Hematopoietic multipotent progenitor cell (in vitro differentiated cells): ENCODE results near the gene C4orf50. TPM values are rescaled to one million over a fixed set of nuclear protein-coding genes. Genes with fewer than 3 reads are reported as not detected.
"Not testable (repeated sequence)": the region's sequence is repeated elsewhere in the genome, so short reads cannot be mapped to it uniquely, and the experiment has no call there.

ENCODE experiments used
- DNase-seq, 3 donors: peaks; one replicate each; pipeline ENCODE4 v3.0.0-alpha.2; 2011 to 2015; ENCODE audit warnings: low read depth in 2 of 3, low spot score in 2 of 3
- total RNA-seq: library from RNA; depleted of rRNA; stranded (reverse); fragments of >200 nt; gene quantifications from one replicate; pipeline ENCODE4 v1.2.3, GENCODE V29; 2012

C4orf50 gene
- total RNA-seq, 1 donor, result under 0.01 TPM

DNA sequence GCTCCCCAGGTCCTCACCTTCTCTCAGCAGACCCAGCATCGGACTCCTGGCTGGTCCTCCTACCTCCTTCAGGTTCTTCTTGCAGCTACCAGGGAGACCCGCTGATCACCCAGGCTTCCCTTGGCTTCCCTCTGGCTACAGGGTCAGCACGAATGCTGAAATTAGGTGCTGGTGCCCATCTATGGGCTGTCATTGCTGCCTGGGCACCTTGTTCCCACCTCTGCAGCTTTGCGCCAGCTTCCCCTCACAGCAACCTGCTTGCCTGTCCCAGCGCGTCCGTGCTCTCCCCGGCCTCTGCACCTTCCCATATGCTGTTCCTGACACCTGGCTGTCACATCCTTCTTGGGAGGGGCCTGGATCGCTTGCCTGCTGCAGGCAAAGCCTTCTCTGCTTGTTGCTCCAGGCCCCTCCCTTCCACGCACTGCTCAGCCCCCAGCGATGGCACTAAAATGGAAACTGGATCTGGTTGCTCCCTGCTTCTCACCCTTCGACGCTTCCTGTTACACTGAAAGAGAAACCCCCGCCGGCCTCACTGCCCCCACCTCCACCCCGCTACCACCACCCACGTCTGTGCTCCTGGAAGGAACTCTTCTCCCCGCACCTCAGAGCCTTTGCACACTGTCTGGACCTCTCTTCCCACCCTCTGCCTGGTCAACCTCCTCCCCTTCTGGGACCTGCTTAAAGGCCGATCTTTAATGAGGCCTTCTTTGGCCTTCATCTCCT, 22.2 kb downstream of the C4orf50 start:
- no peak for DNase-seq

DNA sequence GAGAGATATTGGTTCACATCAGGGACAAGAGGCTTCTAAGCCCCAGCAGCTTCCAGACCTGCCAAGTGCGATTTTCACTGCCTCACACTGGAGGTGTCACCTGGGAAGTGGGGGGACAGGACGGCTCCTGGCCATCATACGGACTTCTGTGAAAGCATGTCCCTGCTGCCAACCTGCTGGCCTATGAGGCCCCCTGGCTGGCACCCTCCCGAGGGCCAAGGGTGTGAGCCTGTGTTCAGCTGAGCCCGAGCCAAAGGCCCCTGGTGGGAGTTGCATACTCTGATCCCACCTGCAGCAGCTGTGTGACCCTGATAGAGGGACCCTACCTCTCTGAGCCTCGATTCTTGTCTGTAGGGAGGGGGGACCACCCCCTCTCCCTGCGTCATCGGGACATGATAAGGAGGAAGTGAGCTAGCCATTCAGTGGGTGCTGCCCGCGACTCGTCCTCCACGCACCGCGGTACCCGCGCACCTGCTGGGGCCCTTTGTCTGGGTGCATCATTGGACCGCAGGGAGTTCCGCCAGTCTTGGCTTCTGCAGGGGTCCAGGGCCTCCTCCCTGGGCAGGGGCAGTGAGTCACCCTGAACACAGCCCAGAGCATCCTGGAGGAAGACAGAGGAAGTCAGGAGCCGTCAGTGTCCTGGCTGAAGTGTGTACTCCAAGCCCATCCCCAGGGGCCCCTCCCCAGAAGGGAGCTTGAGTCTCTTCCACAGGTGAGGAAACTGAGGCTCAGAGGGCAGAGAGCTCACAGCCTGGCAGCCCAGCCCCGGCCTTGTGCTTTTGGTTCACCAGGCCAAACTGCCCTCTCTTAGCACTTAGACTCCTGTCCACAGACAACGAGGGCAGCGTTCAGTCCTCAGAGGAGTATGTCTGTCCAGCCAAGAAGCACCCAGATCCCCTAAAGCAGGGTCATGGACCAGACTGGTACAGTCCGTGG, 24.1 kb downstream of the C4orf50 start:
- DNase-seq, result no peak

DNA sequence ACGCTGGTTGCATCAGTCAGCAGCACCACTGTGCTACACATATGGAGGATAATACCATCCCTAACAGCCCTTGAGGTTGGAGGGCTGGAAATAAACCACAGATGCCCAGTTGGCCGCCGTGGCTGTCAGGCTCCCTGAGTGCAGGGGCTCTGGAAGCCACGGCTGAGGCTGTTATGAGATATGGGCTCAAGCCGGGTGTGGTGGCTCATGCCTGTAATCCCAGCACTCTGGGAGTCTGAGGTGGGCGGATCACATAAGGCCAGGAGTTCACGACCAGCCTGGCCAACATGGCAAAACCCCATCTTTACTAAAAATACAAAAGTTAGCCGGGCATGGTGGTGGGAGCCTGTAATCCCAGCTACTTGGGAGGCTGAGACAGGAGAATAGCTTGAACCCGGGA, 24.9 kb downstream of the C4orf50 start:
- DNase-seq, result not testable (repeated sequence)

DNA sequence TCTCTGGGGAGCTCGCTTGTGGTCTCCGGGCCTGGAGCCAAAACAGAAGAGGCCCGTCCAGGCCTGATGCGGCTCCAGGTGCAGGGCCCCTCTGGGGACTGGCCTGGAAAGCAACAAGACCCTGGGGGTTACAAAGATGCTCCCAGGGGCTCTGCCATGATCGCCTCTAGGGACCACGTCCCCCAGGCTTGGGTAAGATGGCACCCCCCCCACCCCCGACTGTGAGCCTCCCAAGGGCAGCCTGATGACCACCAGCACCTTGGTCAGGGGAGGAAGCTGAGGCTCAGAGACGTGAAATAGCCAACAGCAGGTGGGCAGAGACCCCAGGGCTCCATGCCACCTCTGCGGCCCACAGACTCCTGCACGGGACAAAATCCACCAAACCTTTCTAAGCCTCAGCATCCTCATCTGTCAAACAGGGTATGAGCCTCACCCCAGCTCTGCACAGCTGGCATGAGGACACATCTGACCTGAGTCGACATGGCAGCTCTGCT, 25.4 kb downstream of the C4orf50 start:
- DNase-seq, result no peak

DNA sequence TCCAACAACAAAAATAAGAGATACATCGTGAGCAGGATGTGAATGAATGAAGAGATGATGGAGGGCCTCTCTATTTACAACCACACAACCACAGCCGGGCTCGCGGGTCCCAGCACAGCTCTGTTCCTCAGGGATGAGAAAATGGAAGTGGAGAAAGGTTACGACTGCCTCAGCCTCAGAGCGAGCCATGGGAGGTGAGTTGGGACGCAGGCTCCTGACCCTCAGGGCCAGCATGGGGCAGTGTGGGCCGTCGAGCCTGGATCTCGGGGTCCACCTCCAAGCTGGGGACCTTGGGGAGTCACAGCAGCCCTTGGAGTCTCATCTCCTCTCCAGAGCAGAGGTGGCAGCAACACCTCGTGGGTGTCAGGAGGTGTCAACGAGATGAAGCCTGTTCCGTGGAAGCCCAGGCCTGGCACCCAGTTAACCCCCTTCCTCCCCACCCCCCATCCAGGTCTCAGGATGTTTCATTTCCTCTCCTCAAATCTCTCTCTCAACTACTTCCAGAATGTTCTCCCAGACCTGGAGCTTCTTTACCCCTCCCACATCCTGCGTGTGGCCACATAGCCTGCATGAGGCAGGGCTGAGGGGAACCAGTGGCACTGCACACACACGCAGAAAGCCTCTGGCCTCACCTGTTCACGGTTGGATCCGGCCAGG, 25.9 kb downstream of the C4orf50 start:
- DNase-seq, result no peak

DNA sequence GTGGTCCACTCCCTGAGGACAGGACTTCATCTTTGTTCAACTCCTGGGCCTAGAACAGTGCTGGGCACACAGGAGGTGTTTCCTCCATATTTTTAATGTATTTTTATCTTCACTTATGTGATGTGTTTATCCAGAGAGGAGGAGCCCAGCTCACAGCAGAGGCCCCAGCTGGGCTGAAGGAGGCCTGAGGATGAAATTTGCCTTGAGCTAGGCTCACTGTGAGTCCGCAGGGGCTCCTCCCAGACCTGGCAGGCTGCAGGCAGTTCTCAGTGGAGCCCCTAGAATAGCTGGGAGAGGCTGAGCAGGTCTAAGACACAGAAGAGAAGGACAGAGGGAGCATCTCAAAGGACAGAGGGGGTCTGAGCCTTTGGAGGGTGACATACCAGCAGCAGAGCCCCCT, 26.8 kb downstream of the C4orf50 start:
- no peak for DNase-seq

DNA sequence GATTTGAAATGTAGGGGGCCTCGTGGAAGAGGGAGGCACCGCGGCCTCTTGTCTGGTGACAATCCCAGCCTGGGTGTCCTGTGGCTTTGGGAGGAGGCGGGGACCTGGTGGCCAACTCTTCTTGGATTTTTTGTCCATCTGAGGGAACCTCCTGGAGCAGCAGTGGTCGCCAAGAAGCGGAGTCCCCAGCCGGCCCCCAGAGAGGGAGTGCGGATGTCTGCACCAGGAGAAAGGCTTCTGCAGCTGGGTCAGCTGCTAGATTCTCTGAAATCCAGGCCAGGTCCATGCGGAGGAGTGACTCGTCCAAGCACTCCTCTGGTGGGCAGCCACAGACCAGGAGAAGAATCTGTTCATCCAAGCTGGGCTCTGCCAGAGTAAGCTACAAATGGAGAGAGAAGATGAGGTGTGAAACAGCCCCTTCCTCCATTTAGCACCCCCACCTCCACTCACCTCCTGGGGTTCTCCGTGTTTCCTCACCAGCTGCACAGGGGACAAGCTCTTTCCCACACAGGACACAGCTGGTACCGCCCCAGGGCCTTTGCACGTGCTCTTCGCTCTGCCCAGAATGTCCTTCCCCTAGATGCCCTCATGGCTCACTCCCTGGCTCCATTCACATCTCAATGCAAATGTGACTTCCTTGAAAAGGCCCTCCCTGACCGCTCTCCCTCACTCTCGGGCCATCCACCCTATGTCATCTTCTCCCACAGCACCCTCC, 27.6 kb downstream of the C4orf50 start:
- no peak for DNase-seq

DNA sequence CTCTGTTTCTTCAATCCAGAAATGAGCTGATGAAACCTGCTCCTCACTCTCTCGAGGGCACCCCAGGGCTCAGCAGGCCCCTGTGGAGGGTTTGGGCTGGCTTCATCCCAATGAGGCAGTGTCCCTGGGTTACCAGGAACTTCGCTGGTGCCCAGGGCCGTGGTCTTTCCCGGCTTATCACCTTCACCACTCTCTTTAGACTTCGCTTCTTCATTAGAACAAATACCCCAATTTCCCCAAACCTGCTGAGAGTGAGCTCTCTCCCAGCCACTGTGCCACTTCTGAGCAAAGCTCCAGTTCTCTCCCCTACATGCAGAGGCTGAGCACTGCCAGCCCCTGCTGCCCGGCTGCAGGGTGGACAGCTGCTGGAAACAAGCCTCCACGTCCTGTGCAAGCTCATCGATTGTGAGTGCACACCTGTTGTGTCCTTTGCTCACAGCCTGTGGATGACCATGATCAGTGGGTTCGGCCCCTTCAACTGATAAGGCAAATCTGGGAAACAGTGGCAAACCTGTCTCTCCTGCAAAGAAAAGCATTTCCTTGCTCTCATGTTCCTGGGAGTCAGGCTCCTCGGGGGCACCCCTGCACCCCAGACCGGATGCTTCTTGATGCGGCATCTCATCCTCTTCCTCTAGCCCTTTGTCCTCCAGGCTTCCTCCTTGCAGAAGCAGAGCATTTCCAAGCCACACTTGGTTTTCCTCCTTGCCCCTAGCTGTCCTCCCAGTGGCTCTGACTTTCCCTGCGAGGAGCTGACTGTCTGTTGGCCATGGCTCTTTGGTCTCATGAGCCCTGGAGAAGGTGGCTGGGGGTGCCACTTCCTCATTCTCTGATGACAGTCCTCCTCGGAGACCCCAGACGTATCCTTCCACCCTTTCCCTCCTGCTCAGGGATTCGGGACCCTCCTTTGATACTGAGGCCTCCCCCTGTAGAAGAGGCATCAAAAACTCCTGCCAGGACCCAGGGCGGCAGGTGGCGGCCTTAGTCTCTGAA, 28.7 kb downstream of the C4orf50 start:
- no peak for DNase-seq

DNA sequence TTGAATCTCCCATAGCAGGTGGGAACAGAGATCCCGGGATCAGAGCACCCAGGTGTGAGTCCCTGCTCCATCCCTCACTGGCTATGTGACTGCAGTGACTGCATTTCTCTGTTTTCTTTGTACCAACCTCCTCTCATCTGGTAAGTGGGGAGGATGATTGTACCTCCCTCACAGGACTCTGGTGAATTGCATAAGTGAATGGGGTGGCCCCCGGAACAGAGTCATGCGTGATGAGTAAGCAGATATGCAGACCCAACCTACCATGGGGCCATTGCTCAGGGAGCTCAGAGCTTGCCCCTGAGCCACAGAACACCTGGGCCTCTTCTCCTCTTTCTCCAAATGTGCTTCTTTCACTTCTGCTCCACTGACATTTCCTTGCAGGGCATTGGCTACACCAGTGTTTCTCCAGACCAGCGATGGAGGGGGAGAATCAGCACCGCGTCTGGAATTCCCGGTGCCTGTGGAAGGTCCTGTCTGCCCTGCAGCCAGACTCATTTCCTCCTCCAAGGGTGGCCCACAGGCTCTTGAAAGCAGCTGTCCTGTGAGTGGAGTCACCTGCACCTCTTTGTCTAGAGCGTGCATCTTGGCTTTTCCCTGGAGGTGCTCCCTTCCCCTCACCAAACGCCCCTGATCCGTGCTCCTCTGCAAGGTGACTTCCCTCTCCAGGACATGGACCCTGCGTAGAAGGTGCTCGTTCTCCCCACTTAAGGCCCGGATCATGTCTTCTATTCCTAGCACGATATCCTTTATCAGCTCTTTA, 30.0 kb downstream of the C4orf50 start:
- DNase-seq, result peak in 1 of 3 donors; percentile 15

DNA sequence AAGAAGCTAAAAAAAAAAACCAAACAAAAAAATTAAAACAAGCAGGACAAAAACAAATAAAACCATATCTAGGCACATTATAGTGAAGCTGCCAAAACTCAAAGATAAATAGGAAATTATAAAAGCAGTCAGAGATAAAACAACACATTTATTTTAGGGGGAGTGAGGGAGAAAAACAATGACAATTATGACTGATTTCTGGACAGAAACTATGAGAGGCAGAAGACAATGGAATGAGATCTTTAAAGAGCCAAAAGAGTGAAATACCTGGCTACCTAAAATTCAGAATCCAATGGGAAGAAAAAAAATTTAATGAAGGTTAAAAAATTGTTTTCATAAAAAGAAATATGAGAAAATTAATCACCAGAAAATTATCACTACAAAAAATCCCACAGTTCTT, 33.4 kb downstream of the C4orf50 start:
- no peak for DNase-seq

DNA sequence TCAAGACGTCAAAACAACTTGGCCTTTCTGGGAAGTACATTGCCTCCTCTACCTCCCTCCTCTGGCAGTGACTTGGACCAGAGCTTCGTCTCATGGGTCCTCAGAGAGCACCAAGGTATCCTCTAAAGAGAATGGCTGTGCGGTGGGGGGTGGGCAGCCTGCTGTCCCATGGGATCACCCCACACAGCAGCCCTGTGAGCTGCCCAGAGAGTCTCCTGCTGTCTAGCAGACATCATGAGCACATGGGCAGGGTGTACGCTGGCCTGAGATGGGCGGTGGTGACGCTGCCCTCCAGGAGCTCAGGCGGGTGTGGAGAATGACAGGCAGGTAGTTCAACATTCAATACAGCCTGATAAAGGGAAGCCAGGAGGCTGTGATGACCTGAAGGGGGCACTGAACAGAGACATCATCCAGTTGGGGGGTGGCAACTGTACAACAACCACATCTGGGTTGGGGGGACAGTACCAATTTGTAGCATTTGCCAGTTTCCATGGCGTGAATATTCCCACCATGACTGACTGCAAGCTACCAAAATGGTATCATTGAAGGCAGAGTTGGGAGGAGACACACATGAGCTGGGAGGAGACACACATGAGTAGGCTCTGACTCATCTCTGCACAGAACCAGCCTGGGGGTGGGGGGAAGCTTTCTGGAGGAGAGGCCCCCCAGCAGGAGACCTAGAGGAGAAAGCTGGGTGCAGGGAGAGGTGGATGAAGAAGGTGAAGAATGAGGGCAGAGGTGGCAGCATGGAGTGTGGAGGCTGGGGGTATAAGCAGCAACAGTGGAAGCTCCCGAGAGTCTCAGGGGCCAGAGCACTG, 35.9 kb downstream of the C4orf50 start:
- no peak for DNase-seq

DNA sequence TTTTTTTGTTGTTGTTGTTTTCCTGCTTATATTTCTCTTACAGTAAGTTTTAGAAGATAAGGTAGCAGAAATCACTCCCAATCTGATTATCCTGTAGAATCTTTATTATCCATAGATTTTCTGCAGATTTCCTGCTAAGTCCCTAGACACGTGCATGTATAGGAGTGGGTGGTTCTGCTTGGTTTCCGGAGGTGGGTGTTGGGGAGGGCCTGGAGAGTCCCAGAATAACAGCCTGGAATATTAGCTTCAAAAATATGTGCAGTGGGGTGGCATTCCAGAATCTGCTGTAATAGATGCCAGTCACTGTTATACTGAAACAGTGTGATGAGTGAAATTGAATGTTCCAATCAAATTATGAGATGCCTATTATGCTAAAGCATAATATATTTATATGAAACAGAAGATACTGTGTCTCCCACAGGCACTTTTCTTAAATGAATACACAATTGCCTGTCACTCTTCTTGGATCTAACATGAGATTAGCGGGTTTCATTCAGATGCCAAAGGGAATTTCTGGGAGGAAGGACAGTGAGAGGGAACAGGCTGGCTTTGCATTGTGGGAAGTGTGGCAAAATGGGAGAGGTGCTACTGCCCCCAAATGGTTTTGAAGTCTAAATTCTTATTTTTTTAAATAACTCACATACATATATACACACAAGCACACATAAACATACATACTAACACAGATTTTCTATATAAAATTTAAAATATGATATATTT, 37.6 kb downstream of the C4orf50 start:
- no peak for DNase-seq

DNA sequence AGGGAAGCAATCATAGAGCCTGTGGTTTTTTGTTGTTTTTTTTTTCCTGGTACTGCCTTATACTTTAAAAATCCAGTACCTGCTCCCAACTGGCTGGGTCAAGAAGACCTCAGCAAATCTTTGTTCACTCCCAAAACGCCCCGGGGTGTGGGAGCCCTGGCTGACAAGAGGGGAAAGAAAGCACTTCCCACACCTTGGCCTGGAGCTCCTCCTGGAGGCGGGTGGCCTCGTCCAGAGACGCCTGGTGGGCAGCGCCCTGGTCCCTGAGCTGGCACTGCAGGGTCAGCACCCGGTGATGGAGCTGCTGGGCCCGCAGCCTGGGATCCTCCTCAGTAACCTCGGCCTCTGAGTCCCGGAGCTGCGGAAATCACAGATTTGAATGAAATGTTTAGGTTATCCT, 38.2 kb downstream of the C4orf50 start:
- DNase-seq, result no peak

DNA sequence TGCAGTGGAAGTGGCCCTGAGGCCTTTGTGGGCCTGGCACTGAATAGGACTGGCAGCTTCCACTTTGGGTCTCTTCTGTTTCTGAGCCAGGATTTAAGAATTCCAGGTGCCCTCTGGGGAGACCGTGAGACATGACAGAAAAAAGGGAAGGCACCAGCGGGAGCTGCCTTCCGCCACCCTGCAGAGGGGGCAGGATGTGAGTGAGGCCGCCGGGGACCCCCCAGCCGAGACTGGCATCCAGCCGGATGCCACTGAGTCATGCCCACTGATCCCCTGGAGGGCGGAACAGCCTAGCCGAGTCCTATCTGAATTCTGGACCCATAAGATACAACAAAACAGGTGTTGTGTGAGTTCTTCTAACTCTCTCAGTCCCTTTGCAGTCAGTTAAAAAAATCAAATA, 41.3 kb downstream of the C4orf50 start:
- DNase-seq, result no peak

DNA sequence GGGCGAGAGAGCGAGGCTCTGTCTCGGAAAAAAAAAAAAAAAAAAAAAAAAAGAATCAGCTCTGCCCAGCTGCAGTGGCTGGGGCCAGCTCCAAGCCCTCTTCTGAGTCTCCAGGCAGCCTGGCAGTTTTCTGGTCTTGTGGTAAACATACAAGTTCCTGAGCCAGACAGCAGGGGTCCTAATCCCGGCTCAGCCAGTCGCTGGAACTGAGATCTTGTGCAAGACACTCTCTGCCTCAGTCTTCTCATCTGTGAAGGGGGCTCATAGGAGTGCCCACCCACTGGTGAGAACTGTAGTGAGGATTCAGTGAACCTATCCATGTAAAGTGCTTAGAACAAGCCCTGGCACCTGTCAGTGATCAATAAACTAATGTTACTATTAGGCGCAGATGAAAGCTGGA, 41.8 kb downstream of the C4orf50 start:
- no peak for DNase-seq

DNA sequence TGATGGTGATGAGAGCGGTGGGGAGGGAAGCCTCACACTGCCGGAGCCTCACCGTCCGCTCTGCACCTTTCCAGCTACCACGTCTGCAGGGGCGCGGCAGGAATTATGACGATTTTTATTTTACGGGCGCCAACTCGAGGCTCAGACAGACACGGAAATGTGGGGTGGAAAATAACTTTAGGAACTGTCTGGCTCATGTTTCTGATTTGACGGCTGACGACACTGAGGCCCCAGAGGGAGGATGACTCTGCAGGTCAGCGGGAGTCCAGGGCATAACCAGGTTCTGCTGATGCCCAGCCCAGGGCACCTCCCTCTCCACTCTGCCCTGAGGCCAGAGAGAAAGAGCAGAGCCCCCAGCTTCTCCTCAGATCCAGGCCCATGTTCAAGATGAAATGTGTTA, 43.9 kb downstream of the C4orf50 start:
- DNase-seq, result no peak
